OCI-LY3 (cell line): ENCODE measurements around the gene MCCC1.

Source experiments
- H2AFZ ChIP-seq: fragments of 200-600, 300-600 bp; shearing (Covaris generic); 2 replicates; pipeline ENCODE4 v1.6.0; 2014; ENCODE audit warnings: antibody characterized with exemption, low read depth, low read length
- H3K27ac ChIP-seq: fragments of 200-600, 300-600 bp; sonication (generic); 2 replicates; pipeline ENCODE4 v1.5.1; 2014; ENCODE audit warnings: mild to moderate bottlenecking, low read length, moderate library complexity, mixed read lengths
- H3K27me3 ChIP-seq: fragments of 200-600, 300-600 bp; sonication (generic); 2 replicates; pipeline ENCODE4 v1.6.1; 2014; ENCODE audit warnings: low read depth, low read length, mixed read lengths
- H3K36me3 ChIP-seq: fragments of 200-600, 300-600 bp; sonication (generic); replicated peaks from 2 replicates; pipeline ENCODE3; 2014; ENCODE audit warnings: low read depth, low read length, mixed read lengths
- H3K4me1 ChIP-seq: fragments of 300-600, 200-600 bp; sonication (generic); 2 replicates; pipeline ENCODE4 v1.6.1; 2014; ENCODE audit warnings: low read length, mixed read lengths
- H3K4me2 ChIP-seq: fragments of 200-600, 300-600 bp; sonication (generic); 2 replicates; pipeline ENCODE4 v1.6.1; 2014; ENCODE audit warnings: low read length, mixed read lengths
- H3K4me3 ChIP-seq: fragments of 300-600, 200-600 bp; sonication (generic); 2 replicates; pipeline ENCODE4 v1.5.1; 2014; ENCODE audit warnings: antibody characterized with exemption, mild to moderate bottlenecking, low read length, moderate library complexity
- H3K79me2 ChIP-seq: fragments of 300-600, 200-600 bp; shearing (Covaris generic); 2 replicates; pipeline ENCODE4 v1.6.1; 2014; ENCODE audit warnings: mild to moderate bottlenecking, low read length, mixed read lengths
- H3K9ac ChIP-seq: fragments of 300-600, 200-600 bp; shearing (Covaris generic); 2 replicates; pipeline ENCODE4 v1.6.0; 2014; ENCODE audit warnings: mild to moderate bottlenecking, low read length, moderate library complexity
- H3K9me3 ChIP-seq: fragments of 200-600, 300-600 bp; shearing (Covaris generic); 2 replicates; pipeline ENCODE4 v1.6.1; 2014; ENCODE audit warnings: low read length, mixed read lengths; ENCODE audit not compliant: insufficient read depth
- H4K20me1 ChIP-seq: fragments of 200-600, 300-600 bp; sonication (generic); 2 replicates; pipeline ENCODE4 v1.6.1; 2016; ENCODE audit warnings: low read length, mixed read lengths; ENCODE audit not compliant: insufficient read depth
- CTCF ChIP-seq: fragments of 200-600, 300-600 bp; sonication (generic); IDR thresholded peaks from 2 replicates; pipeline ENCODE4 v1.5.1; 2014; ENCODE audit warnings: antibody characterized with exemption, low read length, low read depth
- EZH2phosphoT487 ChIP-seq: fragments of 200-600 bp; shearing (Covaris generic); IDR thresholded peaks from 2 replicates; pipeline ENCODE4 v1.6.1; 2018; ENCODE audit warnings: antibody characterized with exemption, mixed run types, low read depth

Gene MCCC1

GRCh38 chr3:182967218-182968204, 131.8 kb downstream of the MCCC1 start:
- peak overlapping the region; percentile 61 for H3K4me2 ChIP-seq
- peak overlapping the region; percentile 64 for H3K9ac ChIP-seq
- H3K27ac ChIP-seq: peak overlapping the region; percentile 96
- H3K36me3 ChIP-seq: peaks cover 18% of the 10 kb centered on the region
- H3K4me3 ChIP-seq: peak overlapping the region; percentile 62
- peaks cover 93% of the 10 kb centered on the region for H3K79me2 ChIP-seq
- no peaks in the 10 kb centered on the region for H3K9me3 ChIP-seq
- TF ChIP-seq EZH2phosphoT487: no peak
- TF ChIP-seq CTCF: no peak
- no peak overlapping the region for H2AFZ ChIP-seq
- no peaks in the 10 kb centered on the region for H3K27me3 ChIP-seq
- H4K20me1 ChIP-seq: no peaks in the 10 kb centered on the region
- H3K4me1 ChIP-seq: peaks cover 72% of the 10 kb centered on the region

GRCh38 chr3:182965861-182966366, 133.4 kb downstream of the MCCC1 start:
- Histone ChIP-seq H3K4me2 (peak overlapping the region; percentile 61), H3K36me3 (peaks cover 30% of the 10 kb centered on the region), H2AFZ (no peak overlapping the region), H3K27ac (peak overlapping the region; percentile 96), H3K9ac (peak overlapping the region; percentile 59), H3K9me3 (no peaks in the 10 kb centered on the region), H3K79me2 (peaks cover 89% of the 10 kb centered on the region), H3K27me3 (no peaks in the 10 kb centered on the region), H4K20me1 (no peaks in the 10 kb centered on the region), H3K4me3 (peak overlapping the region; percentile 62), H3K4me1 (peaks cover 56% of the 10 kb centered on the region)
- TF ChIP-seq EZH2phosphoT487 (no peak), CTCF (no peak)
